NCI-H146 (cell line): Measurements from ENCODE around the gene BRD2.

Experiments used
- DNase-seq: peaks from one replicate; lab custom pipeline; 2025; lab: John Stamatoyannopoulos, UW

Gene BRD2

GRCh38 chr6:33029328-33030184 lies 61.2 kb downstream of the BRD2 start:
- DNase-seq = no peak

- no peak for DNase-seq
Measured at GRCh38 chr6:33030245-33030644, 61.9 kb downstream of the BRD2 start.
